AG04450 (cell line): Measurements from ENCODE around the gene CDH2. TPM values are rescaled to one million over a fixed set of nuclear protein-coding genes. Genes with fewer than 3 reads are reported as not detected.
A peak's percentile ranks its signal among the peaks of the same experiment; 100 is the strongest.

ENCODE experiments used
- CTCF ChIA-PET: fragments of 300-600, 350-600 bp; formaldehyde crosslinking; extraction: SDS; loops from one replicate; lab custom pipeline; 2022; ENCODE audit warnings: antibody characterized with exemption, inconsistent platforms; lab: Charles Lee
- POLR2A ChIA-PET: fragments of 350-600 bp; formaldehyde crosslinking; extraction: SDS; loops from one replicate; lab custom pipeline; 2021; ENCODE audit warnings: antibody characterized with exemption, inconsistent platforms; lab: Yijun Ruan, JAX
- DNase-seq: peaks from one replicate; pipeline ENCODE4 v3.0.0-alpha.2; 2011; ENCODE audit warnings: low read depth, low spot score
- H3K27ac ChIP-seq: one replicate; pipeline ENCODE4 v1.5.1; 2012; ENCODE audit warnings: low read depth, low read length, control low read depth
- H3K27me3 ChIP-seq: one replicate; pipeline ENCODE4 v1.6.0; 2012; ENCODE audit warnings: low read length; ENCODE audit not compliant: control insufficient read depth, insufficient read depth
- H3K4me3 ChIP-seq: 2 replicates; pipeline ENCODE4 v1.5.1; 2011; ENCODE audit warnings: mild to moderate bottlenecking, low read depth, low read length, control low read depth
- H3K9me3 ChIP-seq: 2 replicates; pipeline ENCODE4 v1.5.1; 2012; ENCODE audit warnings: low read length; ENCODE audit not compliant: control insufficient read depth, insufficient read depth
- polyA plus RNA-seq: library from polyadenylated mRNA; depleted of rRNA; stranded (reverse); fragments of >200 nt; gene quantifications from 2 replicates; pipeline ENCODE4 v1.2.3, GENCODE V29; 2011
- TF ChIP-seq, protein P1 (sequence below): IDR thresholded peaks from 2 replicates; pipeline ENCODE4 v1.5.1; 2011; ENCODE audit warnings: low read depth, low read length, control low read depth, inconsistent platforms

The CDH2 gene
- polyA plus RNA-seq, 1 experiment: 45.9 TPM

DNA sequence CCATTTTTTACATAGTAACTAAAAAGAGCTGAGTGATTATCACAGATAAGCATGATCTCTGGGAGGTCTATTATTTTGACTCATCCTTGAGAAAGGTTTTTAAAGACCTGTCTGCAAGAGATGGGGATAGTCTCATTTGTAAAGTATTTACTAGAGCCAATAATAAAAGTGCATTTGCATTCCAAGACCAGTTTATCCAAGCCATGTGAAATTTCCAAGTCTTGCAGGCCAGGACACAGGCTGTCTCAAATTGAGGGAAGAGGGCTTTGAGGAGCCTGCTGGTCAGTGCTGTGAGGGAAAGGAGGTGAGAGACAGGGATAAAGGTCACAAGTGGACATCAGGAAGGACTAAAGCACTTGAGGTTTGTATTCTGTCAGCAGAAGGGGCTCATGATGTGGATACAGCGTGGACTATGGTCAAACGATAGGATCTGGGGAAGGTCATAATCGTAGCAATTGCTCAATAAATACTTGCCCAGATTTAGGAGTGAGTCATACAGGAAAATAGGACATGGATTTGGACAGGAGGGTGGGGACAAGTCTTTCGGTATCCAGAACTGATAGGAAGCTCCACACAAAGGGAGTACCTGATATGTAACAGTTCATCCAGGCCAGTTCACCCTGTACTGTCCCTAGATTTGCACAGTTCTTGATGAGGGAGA is 6.6 kb upstream of the CDH2 start:
- H3K27me3 ChIP-seq: no peaks in the 10 kb centered on the region
- ChIA-PET CTCF (interaction anchor here (2.5 kb wide), 1 partner anchor 170 kb away, joined by 7 read pairs; no protein-coding TSS in a partner anchor), POLR2A (no interaction called here)
- TF ChIP-seq, protein P1, sequence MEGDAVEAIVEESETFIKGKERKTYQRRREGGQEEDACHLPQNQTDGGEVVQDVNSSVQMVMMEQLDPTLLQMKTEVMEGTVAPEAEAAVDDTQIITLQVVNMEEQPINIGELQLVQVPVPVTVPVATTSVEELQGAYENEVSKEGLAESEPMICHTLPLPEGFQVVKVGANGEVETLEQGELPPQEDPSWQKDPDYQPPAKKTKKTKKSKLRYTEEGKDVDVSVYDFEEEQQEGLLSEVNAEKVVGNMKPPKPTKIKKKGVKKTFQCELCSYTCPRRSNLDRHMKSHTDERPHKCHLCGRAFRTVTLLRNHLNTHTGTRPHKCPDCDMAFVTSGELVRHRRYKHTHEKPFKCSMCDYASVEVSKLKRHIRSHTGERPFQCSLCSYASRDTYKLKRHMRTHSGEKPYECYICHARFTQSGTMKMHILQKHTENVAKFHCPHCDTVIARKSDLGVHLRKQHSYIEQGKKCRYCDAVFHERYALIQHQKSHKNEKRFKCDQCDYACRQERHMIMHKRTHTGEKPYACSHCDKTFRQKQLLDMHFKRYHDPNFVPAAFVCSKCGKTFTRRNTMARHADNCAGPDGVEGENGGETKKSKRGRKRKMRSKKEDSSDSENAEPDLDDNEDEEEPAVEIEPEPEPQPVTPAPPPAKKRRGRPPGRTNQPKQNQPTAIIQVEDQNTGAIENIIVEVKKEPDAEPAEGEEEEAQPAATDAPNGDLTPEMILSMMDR: no peak
- H3K27ac ChIP-seq: no peak overlapping the region
- H3K9me3 ChIP-seq: no peaks in the 10 kb centered on the region
- no peak overlapping the region for H3K4me3 ChIP-seq
- DNase-seq: no peak

DNA sequence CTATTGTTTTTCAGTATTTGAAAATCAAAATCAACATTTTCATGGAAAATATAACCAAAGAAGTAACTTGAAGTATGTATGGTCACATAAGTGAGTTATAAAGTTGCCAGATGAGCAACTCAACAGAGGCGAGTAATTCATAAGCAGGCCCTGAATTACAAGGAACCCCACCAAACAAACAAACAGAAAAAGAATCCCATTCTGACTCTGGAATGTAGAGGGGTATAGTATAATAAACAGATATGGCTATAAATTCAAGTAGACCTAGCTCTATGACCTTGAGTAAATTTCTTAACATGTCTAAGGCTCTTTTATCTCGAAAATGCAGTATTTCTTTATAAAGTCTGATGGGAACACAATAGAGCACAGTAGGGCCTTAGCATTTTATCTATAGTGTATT is 4.7 kb upstream of the CDH2 start:
- H3K9me3 ChIP-seq: no peaks in the 10 kb centered on the region
- ChIA-PET CTCF (interaction anchor here (2.5 kb wide), 1 partner anchor 168 kb away, joined by 7 read pairs; no protein-coding TSS in a partner anchor), POLR2A (no interaction called here)
- H3K4me3 ChIP-seq: no peak overlapping the region
- TF ChIP-seq, protein P1: no peak
- DNase-seq: no peak
- H3K27ac ChIP-seq: no peak overlapping the region
- H3K27me3 ChIP-seq: no peaks in the 10 kb centered on the region

DNA sequence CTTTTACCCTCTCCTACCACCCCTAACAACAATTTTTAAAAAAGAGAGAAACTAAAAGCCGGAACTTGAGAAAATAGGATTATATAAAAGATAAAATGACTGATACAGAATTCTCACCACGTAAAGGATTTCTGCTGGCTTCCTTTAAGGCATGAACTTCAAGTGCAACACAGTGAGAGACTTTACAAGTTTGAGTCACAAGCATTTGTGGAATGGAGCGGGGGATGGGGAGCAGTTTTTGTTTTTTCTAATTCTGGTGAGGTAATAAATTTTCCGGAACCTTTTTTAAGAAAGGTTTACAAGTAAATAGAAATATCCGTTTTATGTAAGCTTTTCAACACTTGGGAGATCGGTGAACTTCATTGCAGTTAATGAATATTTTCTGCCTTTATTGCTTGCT is 1.8 kb upstream of the CDH2 start:
- ChIA-PET POLR2A (interaction anchor here (0.6 to 1.0 kb wide), 2 partner anchors 233 to 339 kb away, joined by 3 read pairs; no protein-coding TSS in a partner anchor), CTCF (interaction anchor here (1.8 kb wide), 1 partner anchor 9 kb away, joined by 3 read pairs; no protein-coding TSS in a partner anchor)
- TF ChIP-seq, protein P1: no peak
- no peak overlapping the region for H3K27ac ChIP-seq
- peak overlapping the region; percentile 76; the same call in 1 of the 2 replicates for H3K4me3 ChIP-seq
- H3K27me3 ChIP-seq: no peaks in the 10 kb centered on the region
- no peak for DNase-seq
- H3K9me3 ChIP-seq: no peaks in the 10 kb centered on the region; the same call in 1 of the 2 replicates

DNA sequence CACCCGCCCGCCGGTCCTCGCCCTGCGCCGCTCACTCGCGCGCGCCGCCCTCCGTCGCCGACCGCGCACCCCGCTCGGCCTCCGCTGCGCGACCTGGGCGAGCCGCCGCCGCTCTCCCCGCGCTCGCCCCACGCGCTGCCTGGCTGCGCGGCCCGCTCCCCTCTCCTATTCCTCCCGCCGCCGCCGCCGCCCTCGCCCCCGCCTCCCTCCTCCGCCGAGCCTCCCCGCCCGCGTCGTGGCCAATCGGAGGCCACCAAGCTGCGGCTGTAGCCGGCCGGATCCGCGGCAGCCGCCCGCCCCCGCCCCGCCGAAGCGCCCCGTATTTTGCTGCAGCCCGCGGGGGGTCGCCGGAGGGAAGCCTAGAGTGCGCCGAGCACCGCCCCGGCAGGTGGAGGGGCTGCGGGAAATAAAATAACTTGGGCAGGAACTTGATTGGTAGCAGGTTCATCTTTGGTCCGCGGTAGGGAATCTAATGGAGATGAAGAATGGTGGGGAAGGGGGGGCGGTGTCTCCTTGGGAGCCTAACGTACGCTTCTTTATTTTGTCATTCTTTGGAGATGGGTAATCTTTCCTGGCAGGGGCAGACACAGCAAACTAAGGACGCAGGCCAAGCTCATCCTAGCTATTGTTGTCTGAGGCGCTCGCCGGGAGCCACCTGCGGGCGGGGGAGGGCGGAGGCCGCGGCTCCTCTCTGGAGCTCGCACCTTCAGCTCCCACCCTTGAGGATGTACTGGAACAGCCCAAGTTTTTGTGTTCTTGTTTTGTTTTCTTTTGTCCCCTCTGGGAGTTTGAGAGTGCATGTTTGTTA is 1.1 kb upstream of the CDH2 start:
- Histone ChIP-seq H3K27me3 (no peaks in the 10 kb centered on the region), H3K4me3 (peak overlapping the region; percentile 76), H3K27ac (no peak overlapping the region), H3K9me3 (no peaks in the 10 kb centered on the region; the same call in 1 of the 2 replicates)
- no peak for DNase-seq
- TF ChIP-seq, protein P1: peak; percentile 6; the same call in 1 of the 2 replicates
- ChIA-PET POLR2A (interaction anchor here (0.6 to 1.0 kb wide), 3 partner anchors 16 to 339 kb away, joined by 3 to 4 read pairs (median 4); no protein-coding TSS in a partner anchor), CTCF (interaction anchor here (0.6 to 1.8 kb wide), 4 partner anchors 9 to 964 kb away, joined by 3 to 4 read pairs (median 3); no protein-coding TSS in a partner anchor)
